Upper lobe of left lung (tissue), 4 donors: ENCODE data around the gene GBF1.

ENCODE experiments used
- CTCF ChIP-seq, 6 experiments: fragments of 450-650 bp in 4 of 6; fragments of 200-600 bp in 2 of 6; sonication (generic) in 2 of 6; IDR thresholded peaks; one replicate each; pipeline ENCODE4 v1.5.1; 2016 to 2019; ENCODE audit warnings: antibody characterized with exemption in 6 of 6
- POLR2A ChIP-seq, 4 donors: fragments of 450-650 bp; IDR thresholded peaks; one replicate each; pipeline ENCODE4 v1.5.1; 2016 to 2017; ENCODE audit warnings: antibody characterized with exemption in 4 of 4, mild to moderate bottlenecking in 2 of 4
- POLR2AphosphoS5 ChIP-seq, 2 donors: sonication (generic); formaldehyde crosslinking; IDR thresholded peaks; one replicate each; pipeline ENCODE4 v1.5.1; 2017; ENCODE audit warnings: antibody characterized with exemption in 2 of 2

GRCh38 chr10:102405632-102406031 is 160.3 kb downstream of the GBF1 start:
- TF ChIP-seq POLR2AphosphoS5 (IDR thresholded peaks at IDR 0.05) (no peak), CTCF (IDR thresholded peaks at IDR 0.05) (no peak), POLR2A (IDR thresholded peaks at IDR 0.05) (no peak)
